HG02642 (cell line): ENCODE measurements around the gene PALS2.

Experiments
- ATAC-seq: cut with Tn5 transposase; IDR thresholded peaks from one replicate; pipeline ENCODE4 v1.9.1; 2021; ENCODE audit warnings: mild to moderate bottlenecking; ENCODE audit not compliant: unreplicated experiment, poor library complexity

The PALS2 gene

GRCh38 chr7:24582166-24582565, 8.9 kb downstream of the PALS2 start:
- ATAC-seq, result no peak

DNA sequence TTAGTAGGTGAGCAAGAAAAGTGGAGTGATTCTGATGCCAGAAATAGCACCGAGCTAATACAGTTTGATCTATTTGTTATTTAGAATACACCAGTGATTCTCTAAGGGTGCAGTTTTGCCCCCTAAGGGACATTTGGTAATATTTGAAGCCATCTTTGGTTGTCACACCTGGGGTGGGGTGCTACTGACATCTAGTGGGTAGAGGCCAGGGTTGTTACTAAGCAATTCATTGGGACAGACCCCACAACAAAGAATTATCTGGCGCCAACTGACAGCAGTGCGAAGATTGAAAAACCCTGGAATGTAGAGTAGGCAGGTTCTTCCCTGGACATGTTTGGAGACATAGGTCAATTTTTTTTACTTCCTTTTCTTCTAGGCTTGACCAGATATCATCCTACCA, 14.6 kb downstream of the PALS2 start:
- ATAC-seq, result peak; percentile 85

DNA sequence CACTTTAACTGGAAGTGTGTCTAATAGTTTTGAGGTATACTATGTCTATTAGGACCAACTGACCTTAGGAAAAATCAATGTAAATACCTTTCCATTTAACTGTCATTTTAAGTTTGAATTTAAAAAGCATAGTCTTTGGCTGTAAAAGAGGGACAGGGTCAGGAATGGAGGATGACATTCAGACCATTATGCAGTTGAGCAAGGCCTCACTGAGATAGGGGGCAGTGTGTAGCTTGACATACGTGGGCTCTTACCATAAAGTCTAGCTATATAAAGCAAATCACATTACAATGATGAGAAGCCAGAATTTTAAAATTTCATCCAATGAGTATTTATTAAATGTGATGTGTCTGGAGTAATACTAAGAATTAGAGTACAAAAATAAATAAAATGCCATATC, 17.9 kb downstream of the PALS2 start:
- ATAC-seq, result no peak

- peak; percentile 59 for ATAC-seq
These were observed 22.6 kb downstream of the PALS2 start for GRCh38 chr7:24595671-24596418.

- no peak for ATAC-seq
These were observed 23.8 kb downstream of the PALS2 start for GRCh38 chr7:24597014-24597413.

GRCh38 chr7:24601600-24601999, 28.3 kb downstream of the PALS2 start:
- ATAC-seq, result no peak

- no peak for ATAC-seq
These were observed 29.7 kb downstream of the PALS2 start for GRCh38 chr7:24602860-24603456.

GRCh38 chr7:24604630-24605029, 31.4 kb downstream of the PALS2 start:
- no peak for ATAC-seq

GRCh38 chr7:24608504-24608903, 35.3 kb downstream of the PALS2 start:
- ATAC-seq, result no peak

- no peak for ATAC-seq
These were observed 35.8 kb downstream of the PALS2 start for GRCh38 chr7:24609059-24609458.

- no peak for ATAC-seq
These were observed 36.3 kb downstream of the PALS2 start for GRCh38 chr7:24609570-24609969.

- no peak for ATAC-seq
These were observed 37.9 kb downstream of the PALS2 start for GRCh38 chr7:24611130-24611529.

DNA sequence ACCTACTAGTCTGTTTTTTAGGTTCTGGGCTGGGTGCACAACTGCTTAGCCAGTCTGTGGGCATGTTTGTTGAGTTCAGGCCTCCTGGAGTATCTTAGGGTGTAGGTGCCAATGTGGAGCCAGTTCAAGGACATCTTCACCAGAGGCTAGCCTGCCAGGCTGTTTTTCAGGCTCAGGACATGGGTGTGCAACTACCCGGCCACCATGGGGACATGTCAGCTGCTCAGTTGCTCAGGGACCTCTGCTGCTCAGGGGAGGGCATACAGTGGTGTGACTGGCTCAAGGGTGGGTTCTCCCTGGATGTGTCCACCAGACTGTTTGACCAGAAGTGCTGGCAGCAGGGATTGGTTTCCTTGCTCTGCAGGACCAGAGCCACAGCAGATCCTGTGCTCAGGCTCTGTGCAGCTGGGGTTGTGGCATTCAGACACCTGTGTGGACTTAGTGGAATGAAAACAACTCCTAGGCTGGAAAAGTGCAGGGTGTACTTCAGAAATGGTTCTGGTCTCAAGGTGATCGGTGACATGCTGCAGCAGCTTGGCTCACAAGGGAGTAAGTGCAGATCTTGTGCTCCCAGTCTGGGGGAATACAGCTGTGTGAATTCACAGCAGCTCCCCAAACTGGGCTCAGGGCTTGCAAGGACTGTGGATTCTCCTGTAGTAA, 44.8 kb downstream of the PALS2 start:
- no peak for ATAC-seq

GRCh38 chr7:24619978-24620377, 46.7 kb downstream of the PALS2 start:
- no peak for ATAC-seq

- ATAC-seq, result no peak
These were observed 49.5 kb downstream of the PALS2 start for GRCh38 chr7:24622646-24623182.
